ENCODE data around the gene EIF3L. TPM values are rescaled to one million over a fixed set of nuclear protein-coding genes. Genes with fewer than 3 reads are reported as not detected.

The EIF3L gene
- total RNA-seq, 2 donors from 2014 or later, result 553 to 834 TPM

DNA sequence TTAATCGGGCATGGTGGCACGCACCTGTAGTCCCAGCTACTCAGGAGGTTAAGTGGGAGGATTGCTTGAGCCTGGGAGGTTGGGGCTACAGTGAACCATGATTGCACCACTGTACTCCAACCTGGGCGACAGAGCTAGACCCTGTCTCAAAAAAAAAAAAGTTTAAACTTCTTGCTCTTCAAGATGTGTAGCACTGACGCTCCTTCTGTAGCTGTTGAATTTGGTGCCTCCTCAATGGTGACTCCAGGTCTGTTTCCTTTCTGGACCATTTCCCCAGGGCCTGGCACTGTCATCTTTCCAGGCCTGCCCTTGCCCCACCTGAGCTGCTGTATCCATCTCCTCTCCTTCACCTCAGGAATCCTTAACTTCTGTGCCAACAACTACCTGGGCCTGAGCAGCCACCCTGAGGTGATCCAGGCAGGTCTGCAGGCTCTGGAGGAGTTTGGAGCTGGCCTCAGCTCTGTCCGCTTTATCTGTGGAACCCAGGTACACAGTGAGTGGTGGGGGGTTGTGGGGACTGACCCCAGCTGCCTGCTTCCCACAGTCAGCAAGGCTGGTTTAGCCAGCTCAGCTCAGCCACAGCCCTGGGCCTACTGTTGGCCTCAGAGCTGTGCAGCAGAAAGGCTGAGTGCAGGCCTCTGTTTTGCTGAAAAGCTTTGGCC is 39.4 kb upstream of the EIF3L start:
- Mint-ChIP-seq H3K9me3 (no peaks in the 10 kb centered on the region), H3K36me3 (ENCODE audit: low read depth) (no peaks in the 10 kb centered on the region), H3K27me3 (peaks cover 6% of the 10 kb centered on the region), H3K27ac (no peak overlapping the region), H3K4me3 (no peak overlapping the region), H3K4me1 (peaks cover 4% of the 10 kb centered on the region)
- no peak for ATAC-seq (replicated peaks)

DNA sequence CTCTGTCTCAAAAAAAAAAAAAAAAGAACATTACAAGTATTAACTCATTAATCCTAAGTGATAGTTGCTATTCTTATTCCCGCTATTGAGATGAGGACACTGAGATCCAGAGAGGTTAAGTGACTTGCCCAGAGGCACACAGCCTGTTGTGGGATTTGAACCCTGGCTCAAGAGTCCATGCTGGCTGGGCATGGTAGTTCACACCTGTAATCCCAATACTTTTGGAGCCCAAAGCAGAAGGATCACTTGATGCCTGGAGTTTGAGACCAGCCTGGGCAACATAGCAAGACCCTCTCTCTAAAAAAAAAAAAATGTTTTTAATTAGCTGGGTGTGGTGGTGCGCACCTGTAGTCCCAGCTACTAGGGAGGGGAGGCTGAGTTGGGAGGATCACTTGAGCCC is 37.4 kb upstream of the EIF3L start:
- Mint-ChIP-seq H3K27ac (no peak overlapping the region), H3K36me3 (ENCODE audit: low read depth) (no peaks in the 10 kb centered on the region), H3K27me3 (no peaks in the 10 kb centered on the region), H3K4me1 (no peaks in the 10 kb centered on the region), H3K4me3 (no peak overlapping the region), H3K9me3 (no peaks in the 10 kb centered on the region)
- ATAC-seq (replicated peaks), result no peak

DNA sequence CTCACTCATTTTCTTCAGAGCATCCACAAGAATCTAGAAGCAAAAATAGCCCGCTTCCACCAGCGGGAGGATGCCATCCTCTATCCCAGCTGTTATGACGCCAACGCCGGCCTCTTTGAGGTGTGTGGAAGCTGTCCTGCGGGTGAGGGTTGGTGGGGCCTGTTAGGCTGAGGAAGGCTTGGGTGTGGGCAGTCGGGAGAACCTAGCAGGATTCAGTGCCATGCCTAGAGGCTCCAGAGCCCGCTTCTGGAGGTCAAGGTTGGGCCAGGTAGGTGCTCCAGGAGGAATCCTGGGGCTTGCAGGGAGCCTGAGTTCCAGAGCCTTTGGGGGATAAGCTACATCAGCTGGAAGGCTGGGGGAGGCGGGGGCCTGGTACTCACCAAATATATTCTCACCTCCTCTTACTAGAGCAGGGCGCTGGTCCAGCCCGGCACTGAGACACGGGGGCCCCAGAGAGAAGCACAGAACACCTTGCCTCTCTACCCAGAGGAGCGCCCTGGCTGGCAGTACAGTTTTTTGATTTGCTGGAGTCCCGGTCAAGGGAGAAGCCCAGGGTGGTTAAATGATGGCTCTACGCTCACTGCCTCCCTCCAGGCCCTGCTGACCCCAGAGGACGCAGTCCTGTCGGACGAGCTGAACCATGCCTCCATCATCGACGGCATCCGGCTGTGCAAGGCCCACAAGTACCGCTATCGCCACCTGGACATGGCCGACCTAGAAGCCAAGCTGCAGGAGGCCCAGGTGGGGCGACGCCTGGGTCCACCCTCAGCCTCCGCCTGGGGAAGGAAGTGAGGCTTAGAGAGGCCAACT is 36.1 kb upstream of the EIF3L start:
- ATAC-seq (replicated peaks), result no peak
- Mint-ChIP-seq H3K4me1 (no peaks in the 10 kb centered on the region), H3K9me3 (no peaks in the 10 kb centered on the region), H3K27me3 (no peaks in the 10 kb centered on the region), H3K36me3 (ENCODE audit: low read depth) (no peaks in the 10 kb centered on the region), H3K27ac (no peak overlapping the region), H3K4me3 (no peak overlapping the region)

DNA sequence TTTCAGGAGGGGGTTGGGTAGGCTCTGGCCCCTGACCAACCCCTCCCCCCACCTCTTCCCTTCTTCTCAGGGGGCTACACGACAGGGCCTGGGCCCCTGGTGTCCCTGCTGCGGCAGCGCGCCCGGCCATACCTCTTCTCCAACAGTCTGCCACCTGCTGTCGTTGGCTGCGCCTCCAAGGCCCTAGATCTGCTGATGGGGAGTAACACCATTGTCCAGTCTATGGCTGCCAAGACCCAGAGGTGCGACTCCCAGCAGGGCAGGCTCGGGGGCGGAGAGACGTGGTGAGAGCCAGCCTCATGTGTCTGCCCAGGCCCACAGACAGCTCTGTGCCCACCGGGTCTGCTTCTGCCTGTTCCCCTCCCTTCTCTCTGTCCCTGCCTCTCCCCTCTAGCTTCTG is 33.6 kb upstream of the EIF3L start:
- peaks cover 4% of the 10 kb centered on the region for H3K27me3 Mint-ChIP-seq
- no peaks in the 10 kb centered on the region for H3K4me1 Mint-ChIP-seq
- no peak for ATAC-seq (replicated peaks)
- no peak overlapping the region for H3K4me3 Mint-ChIP-seq
- no peaks in the 10 kb centered on the region for H3K9me3 Mint-ChIP-seq
- H3K27ac Mint-ChIP-seq, result no peak overlapping the region
- H3K36me3 Mint-ChIP-seq (ENCODE audit: low read depth), result no peaks in the 10 kb centered on the region

DNA sequence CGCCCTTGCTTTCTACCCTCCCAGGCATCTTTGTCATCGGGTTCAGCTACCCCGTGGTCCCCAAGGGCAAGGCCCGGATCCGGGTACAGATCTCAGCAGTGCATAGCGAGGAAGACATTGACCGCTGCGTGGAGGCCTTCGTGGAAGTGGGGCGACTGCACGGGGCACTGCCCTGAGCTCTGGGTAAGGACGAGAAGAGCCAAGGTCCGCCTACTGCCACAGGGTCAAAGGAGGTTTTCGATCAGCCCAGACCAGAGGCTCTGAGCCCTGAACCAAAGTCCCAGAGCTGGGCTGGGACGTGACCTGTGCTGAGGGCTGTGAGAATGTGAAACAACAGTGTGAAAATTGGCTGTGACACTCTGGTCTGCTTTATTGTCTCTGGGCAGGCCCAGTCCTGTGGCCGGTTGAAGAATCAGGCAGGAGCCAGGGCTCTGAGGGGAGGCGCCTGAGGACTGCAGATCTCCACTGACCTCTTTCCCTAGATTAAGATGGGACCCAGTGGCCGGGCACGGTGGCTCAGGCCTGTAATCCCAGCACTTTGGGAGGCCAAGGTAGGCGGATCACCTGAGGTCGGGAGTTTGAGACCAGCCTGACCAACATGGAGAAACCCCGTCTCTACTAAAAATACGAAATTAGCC is 32.6 kb upstream of the EIF3L start:
- no peak overlapping the region for H3K27ac Mint-ChIP-seq
- H3K9me3 Mint-ChIP-seq, result no peaks in the 10 kb centered on the region
- no peak overlapping the region for H3K4me3 Mint-ChIP-seq
- H3K27me3 Mint-ChIP-seq, result peaks cover 4% of the 10 kb centered on the region
- no peaks in the 10 kb centered on the region for H3K36me3 Mint-ChIP-seq (ENCODE audit: low read depth)
- no peaks in the 10 kb centered on the region for H3K4me1 Mint-ChIP-seq
- ATAC-seq (replicated peaks), result no peak

DNA sequence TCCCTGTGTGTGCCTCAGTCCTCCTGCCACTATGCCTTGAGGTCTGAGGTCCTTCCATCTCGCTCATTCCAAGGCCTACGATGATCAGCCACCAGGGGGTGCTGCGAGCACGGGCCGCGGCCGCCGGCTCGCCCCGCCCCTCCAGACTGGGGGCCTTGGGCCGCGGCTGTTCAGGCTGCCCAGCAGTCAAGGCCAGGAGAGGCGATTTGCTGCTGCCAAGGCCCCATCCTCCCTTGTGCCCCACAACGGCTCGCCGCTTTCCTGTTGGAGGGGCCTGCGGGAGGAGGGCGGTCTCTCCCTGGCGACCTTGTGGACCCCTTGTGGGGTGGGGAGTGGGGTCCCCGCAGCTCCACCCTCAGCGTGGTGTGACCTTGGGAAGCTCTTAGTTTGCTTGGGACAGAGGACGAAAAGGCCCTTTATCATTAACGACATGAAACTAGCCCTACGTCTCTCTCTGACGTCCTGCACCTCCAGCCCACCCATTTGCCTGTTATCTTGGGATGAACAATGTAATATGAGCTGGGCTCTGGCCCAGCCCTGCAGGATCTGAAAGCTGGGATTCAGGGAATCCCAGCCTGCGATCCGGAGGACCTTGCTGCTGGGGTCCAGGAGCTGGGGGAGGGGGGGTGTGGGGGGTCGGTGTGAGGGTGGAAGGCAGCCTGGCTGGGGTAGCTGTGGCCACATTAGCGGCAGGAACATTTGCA is 31.4 kb upstream of the EIF3L start:
- H3K4me1 Mint-ChIP-seq, result no peaks in the 10 kb centered on the region
- peaks cover 8% of the 10 kb centered on the region for H3K27me3 Mint-ChIP-seq
- H3K27ac Mint-ChIP-seq, result no peak overlapping the region
- peak; percentile 91 for ATAC-seq (replicated peaks)
- H3K9me3 Mint-ChIP-seq, result no peaks in the 10 kb centered on the region
- H3K4me3 Mint-ChIP-seq, result peak overlapping the region; percentile 45
- H3K36me3 Mint-ChIP-seq (ENCODE audit: low read depth), result no peaks in the 10 kb centered on the region

DNA sequence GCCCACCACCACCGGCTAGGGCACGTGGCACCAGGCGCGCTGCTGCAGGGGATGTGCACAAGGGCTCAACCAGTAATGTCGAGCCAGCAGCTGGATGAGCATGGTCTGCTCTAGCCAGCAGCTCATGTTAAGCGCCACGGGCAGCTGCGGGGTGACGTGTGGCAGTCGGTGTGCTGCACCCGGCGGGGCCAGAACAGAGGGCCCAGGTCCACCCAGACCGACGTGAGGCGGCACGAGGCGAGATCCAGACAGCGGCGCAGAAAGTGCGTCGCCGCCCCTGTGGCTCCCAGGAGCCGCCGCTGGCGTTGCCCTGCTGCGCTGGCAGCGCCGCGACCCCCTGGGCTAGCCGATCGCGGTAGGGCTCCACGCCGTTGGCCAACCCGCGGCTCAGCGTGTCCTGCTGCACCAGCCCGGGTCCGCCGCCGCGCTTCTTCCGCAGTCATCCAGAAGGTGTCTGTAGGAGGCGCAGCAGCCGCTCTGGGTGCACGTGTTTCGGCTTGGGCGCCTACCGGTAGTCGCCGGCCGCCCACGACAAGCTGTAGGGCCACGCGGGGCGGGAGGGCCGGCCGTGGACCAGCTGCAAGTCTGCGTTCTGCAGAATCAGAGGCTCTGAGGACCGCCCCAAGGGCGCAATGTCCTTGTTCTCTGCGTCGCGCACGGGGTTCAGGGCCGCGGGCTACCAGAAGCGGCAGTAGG is 30.7 kb upstream of the EIF3L start:
- Mint-ChIP-seq H3K4me3 (peak overlapping the region; percentile 52), H3K9me3 (no peaks in the 10 kb centered on the region), H3K4me1 (no peaks in the 10 kb centered on the region), H3K36me3 (ENCODE audit: low read depth) (no peaks in the 10 kb centered on the region), H3K27me3 (peaks cover 8% of the 10 kb centered on the region), H3K27ac (no peak overlapping the region)
- peak; percentile 73 for ATAC-seq (replicated peaks)

DNA sequence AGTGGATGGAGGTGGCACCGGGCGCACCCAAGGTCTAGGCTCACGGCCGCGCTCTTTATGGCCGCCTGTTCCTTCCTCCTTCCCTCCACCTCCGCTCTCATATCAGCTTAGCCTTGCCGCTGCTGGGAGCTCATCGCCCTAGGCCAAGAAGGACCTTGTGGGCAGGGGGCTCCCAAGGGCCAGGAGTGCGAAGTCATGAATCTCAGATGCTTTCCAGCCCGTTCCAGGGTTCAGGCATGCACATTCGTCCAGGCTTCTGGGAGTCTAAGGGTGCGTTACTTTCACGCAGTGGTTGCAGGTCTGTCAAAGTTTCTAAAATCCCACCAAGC is 30.1 kb upstream of the EIF3L start:
- ATAC-seq (replicated peaks), result no peak
- peaks cover 8% of the 10 kb centered on the region for H3K27me3 Mint-ChIP-seq
- H3K9me3 Mint-ChIP-seq, result no peaks in the 10 kb centered on the region
- no peaks in the 10 kb centered on the region for H3K4me1 Mint-ChIP-seq
- H3K27ac Mint-ChIP-seq, result no peak overlapping the region
- H3K4me3 Mint-ChIP-seq, result peak overlapping the region; percentile 52
- H3K36me3 Mint-ChIP-seq (ENCODE audit: low read depth), result no peaks in the 10 kb centered on the region

DNA sequence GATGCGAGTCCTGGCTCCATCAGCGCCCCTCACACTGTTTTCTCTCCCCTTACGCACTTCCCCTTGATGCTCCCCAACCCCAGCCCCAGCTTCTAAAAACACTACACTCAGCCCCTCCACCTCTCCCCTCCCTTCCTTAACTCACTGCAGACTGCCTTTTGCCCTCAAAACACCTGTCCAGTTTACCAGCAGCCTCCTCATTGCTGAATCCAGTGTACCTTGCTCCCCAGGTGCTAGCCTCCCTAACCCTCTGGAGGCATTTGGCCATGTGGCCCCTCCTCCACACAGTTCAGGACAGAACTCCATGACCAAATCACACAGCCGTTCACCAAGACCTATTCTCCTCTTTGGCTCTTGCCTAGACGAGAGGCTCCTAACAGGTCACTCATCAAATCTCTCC is 28.9 kb upstream of the EIF3L start:
- Mint-ChIP-seq H3K27ac (no peak overlapping the region), H3K36me3 (ENCODE audit: low read depth) (no peaks in the 10 kb centered on the region), H3K4me3 (no peak overlapping the region), H3K4me1 (no peaks in the 10 kb centered on the region), H3K9me3 (no peaks in the 10 kb centered on the region), H3K27me3 (peaks cover 8% of the 10 kb centered on the region)
- no peak for ATAC-seq (replicated peaks)

DNA sequence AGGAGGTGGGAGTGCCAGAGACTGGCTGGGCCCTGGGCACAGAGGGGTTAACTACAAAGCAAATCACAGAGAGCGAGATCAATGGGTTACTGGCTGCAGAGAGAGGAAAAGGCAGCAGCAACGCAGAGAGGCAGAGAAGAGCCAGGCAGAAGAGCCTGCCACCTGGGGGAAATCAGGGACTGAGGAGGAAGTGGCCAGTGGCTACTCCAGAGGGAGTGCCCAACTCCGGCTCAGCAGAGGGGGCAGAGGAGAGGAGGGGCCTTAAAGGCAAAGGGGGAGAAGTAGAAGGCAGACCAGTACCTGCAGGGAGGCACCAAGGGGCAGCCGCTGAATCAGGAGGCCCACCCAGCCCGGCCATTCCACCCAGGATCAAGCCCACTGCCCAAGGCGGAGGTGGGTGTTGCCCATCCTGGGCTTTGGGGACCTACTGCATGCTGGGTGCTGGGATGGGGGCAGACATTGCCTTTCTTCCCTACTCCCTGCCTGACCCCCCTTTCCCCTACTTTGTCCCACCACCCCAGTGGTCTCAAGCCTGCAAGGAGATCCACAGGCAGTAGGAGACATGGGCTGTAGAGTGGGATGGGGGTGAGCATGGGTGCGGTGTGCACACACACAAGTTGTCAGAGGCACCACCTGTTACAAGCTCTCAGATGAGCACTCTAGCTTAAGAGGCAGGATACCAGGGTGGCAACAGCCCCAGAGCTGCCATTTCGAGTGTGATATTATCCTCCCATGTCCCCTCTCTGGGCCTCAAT is 27.0 kb upstream of the EIF3L start:
- no peak overlapping the region for H3K4me3 Mint-ChIP-seq
- H3K27ac Mint-ChIP-seq, result no peak overlapping the region
- no peaks in the 10 kb centered on the region for H3K4me1 Mint-ChIP-seq
- peaks cover 8% of the 10 kb centered on the region for H3K27me3 Mint-ChIP-seq
- no peaks in the 10 kb centered on the region for H3K36me3 Mint-ChIP-seq (ENCODE audit: low read depth)
- H3K9me3 Mint-ChIP-seq, result no peaks in the 10 kb centered on the region
- ATAC-seq (replicated peaks), result no peak

DNA sequence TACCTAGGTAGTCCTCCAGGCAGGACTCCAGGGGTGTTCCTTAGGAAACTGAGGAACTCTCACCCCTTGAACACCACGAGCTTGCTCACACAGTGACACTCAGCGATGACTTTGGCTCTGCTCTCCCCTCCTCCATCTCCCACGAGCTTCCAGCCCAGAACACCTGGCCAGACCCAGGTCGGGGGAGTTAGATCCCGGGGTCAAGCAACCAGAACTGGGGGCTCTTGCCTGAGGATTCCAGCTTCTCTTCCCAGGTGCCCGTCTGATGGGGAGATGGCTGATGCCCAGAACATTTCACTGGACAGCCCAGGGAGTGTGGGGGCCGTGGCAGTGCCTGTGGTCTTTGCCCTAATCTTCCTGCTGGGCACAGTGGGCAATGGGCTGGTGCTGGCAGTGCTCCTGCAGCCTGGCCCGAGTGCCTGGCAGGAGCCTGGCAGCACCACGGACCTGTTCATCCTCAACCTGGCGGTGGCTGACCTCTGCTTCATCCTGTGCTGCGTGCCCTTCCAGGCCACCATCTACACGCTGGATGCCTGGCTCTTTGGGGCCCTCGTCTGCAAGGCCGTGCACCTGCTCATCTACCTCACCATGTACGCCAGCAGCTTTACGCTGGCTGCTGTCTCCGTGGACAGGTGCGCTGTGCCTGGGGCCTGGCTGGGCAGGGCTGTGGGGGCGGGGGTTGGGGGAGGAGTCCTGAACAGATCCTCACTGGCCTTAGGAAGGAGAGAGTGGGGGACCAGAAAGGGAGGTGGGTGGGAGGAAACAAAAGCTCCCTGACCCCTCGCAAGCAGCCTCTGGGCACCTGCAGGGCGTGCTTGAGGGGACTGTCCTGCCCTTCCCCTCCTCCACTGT is 25.9 kb upstream of the EIF3L start, which contains the start of gene GALR3:
Gene GALR3, plus strand, starts transcription at position 249 of the 852 bp plus-strand sequence. Its CDS starts 25 bp downstream, at position 274.
- Mint-ChIP-seq H3K27ac (no peak within 1 kb of the TSS), H3K9me3 (no peaks in the 10 kb centered on the region), H3K4me3 (no peak within 1 kb of the TSS), H3K4me1 (no peaks in the 10 kb centered on the region), H3K36me3 (ENCODE audit: low read depth) (no peaks in the 10 kb centered on the region), H3K27me3 (peaks cover 8% of the 10 kb centered on the region)
- no peak for ATAC-seq (replicated peaks)

DNA sequence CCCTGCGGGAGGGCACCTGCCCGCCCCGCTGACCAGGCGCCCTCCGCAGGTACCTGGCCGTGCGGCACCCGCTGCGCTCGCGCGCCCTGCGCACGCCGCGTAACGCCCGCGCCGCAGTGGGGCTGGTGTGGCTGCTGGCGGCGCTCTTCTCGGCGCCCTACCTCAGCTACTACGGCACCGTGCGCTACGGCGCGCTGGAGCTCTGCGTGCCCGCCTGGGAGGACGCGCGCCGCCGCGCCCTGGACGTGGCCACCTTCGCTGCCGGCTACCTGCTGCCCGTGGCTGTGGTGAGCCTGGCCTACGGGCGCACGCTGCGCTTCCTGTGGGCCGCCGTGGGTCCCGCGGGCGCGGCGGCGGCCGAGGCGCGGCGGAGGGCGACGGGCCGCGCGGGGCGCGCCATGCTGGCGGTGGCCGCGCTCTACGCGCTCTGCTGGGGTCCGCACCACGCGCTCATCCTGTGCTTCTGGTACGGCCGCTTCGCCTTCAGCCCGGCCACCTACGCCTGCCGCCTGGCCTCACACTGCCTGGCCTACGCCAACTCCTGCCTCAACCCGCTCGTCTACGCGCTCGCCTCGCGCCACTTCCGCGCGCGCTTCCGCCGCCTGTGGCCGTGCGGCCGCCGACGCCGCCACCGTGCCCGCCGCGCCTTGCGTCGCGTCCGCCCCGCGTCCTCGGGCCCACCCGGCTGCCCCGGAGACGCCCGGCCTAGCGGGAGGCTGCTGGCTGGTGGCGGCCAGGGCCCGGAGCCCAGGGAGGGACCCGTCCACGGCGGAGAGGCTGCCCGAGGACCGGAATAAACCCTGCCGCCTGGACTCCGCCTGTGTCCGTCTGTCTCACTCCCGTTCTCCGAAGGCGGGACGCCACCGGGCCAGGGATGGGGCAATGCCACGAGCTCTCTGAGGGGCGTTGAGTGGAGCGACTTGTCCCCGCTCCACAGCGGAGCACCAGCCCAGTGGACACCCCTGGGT is 24.3 kb upstream of the EIF3L start:
- Mint-ChIP-seq H3K4me3 (peak overlapping the region; percentile 61), H3K9me3 (no peaks in the 10 kb centered on the region), H3K27me3 (peaks cover 8% of the 10 kb centered on the region), H3K27ac (no peak overlapping the region), H3K4me1 (no peaks in the 10 kb centered on the region), H3K36me3 (ENCODE audit: low read depth) (peaks cover under 1% of the 10 kb centered on the region)
- ATAC-seq (replicated peaks), result peak; percentile 75
